NOMO-1 treated with dmso at 0.1 percent for 144 hours (cell line): ENCODE results near the gene CDH13.
A peak's percentile ranks its signal among the peaks of the same experiment; 100 is the strongest.

Experiments
- DNase-seq: peaks from one replicate; lab custom pipeline; 2025; ENCODE audit not compliant: unreplicated experiment; lab: John Stamatoyannopoulos, UW

The CDH13 gene

GRCh38 chr16:83689385-83689831, 1062.6 kb downstream of the CDH13 start:
- peak; percentile 43 for DNase-seq

DNA sequence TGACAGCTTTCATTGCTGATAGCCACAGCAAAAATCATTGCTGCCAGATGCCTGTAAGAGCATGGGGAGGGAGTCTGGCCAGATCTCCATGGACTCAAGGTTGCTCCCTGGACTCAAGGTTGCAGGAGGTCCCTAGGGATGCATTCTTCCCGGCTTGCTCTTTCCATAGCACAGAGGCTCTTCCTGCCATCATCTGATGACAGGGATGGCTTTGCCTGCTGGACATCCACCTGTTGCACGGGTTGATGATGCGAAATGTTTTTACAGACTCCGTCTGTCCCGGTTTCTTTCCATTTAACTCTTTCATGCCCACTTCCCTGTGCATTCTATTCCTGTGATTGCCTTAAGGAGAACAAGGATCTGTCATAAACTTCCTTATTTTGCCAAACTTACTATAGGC, 1065.5 kb downstream of the CDH13 start:
- no peak for DNase-seq

DNA sequence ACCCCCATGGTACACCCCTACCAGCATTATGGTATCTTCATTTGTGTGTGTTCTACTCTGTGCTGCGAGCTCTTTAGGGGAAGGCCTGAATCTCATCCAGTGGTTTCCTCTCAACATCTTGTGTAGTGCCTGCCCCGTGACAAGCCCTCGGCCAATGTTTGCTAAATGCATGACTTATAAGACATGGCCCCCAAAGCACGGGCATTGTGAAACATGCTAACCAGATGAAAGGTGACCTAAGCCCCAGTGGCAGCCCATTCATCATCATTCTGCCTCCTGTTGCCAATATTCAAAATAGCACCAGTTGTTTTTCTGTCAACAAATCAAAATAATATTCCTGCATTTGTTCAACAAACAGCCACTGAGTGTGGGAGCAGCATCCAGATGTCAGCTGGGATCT, 1072.2 kb downstream of the CDH13 start:
- no peak for DNase-seq

GRCh38 chr16:83699817-83700216, 1073.0 kb downstream of the CDH13 start:
- no peak for DNase-seq

GRCh38 chr16:83700918-83701317, 1074.1 kb downstream of the CDH13 start:
- DNase-seq, result no peak

- DNase-seq, result peak; percentile 15
Observed at GRCh38 chr16:83701494-83701893, 1074.7 kb downstream of the CDH13 start.

- DNase-seq, result no peak
Observed at GRCh38 chr16:83704656-83705055, 1077.9 kb downstream of the CDH13 start.

- no peak for DNase-seq
Observed at GRCh38 chr16:83705856-83706255, 1079.1 kb downstream of the CDH13 start.

DNA sequence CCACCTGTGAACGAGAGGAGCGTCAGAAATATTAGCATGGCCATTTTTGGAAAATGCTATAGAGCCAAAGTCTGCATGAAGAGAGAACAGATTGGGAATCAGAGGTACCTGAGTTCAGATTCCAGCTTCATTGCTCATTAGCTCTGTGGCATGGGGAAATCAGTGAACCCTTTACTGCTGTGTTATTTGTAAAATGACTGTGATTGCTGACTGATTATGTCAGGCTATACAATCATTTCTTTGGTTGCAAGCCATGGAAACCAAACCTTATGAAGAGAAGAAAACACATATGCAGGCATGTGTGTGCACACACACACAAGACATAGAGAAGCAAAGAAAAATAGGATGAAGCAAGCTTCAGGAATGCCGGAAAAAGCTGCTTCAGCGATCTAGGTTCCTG, 1079.6 kb downstream of the CDH13 start:
- no peak for DNase-seq

- no peak for DNase-seq
Observed at GRCh38 chr16:83711069-83711468, 1084.3 kb downstream of the CDH13 start.

DNA sequence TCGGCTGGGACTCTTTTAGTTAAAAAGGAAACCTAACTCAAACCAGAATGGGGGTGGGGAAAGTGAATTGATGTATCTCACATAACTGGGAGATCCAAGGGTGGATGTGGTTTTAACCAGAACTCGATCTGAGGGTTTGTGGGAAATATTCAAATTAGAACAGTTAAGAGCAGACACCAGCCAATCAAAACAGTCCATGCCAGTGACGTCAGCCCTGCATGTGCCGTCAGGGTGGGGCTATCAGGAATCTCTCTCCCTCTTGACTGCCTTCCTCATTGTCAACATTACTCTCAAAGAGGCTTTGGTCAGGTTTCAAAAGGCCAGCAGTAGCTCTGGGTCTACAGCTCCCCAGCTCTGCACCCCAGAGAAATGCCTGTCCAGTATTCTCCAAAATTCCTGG, 1086.8 kb downstream of the CDH13 start:
- DNase-seq, result no peak

GRCh38 chr16:83714286-83714685, 1087.5 kb downstream of the CDH13 start:
- no peak for DNase-seq

- DNase-seq, result no peak
Observed at GRCh38 chr16:83715217-83715920, 1088.6 kb downstream of the CDH13 start.

DNA sequence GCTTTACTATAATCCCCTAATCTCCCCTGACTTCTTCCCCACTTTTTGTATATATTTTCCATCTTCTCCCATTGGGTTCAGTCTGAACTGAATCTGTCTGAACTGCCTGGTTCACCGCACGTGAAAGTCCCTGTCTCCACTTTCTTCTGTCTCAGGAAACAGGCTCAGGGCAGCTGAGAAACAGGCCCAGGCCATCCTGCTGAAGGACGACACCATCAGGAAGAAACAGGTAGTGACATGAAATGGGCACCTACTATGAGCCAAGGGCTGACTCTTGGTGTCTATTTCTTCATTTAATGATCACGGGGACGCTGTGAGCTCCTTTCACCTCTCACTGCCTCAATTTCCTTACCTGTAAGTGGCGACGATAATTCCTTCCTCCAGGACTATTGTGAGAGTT, 1090.5 kb downstream of the CDH13 start:
- no peak for DNase-seq

- DNase-seq, result no peak
Observed at GRCh38 chr16:83717814-83718213, 1091.0 kb downstream of the CDH13 start.

- DNase-seq, result no peak
Observed at GRCh38 chr16:83720213-83720612, 1093.4 kb downstream of the CDH13 start.

DNA sequence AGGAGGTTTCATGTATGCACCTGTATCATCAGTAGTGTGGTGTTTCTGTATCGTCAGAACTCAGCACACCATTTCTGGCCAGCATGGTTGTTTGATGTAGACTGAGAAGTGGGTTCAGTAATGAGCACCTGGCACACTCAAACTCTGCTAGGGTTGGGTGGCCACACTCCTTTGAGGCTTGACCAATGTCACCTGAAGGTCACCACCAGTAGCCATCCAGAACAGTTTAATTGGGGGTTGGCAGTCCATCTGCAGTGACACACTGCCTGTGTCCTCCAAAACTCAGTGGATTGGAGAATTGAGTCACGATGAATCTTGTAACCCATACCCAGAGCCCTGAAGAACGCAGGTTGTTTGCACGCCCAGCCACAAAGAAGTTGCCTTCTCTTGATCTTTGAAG, 1094.2 kb downstream of the CDH13 start:
- no peak for DNase-seq

- no peak for DNase-seq
Observed at GRCh38 chr16:83721676-83722075, 1094.9 kb downstream of the CDH13 start.

GRCh38 chr16:83722456-83723183, 1095.9 kb downstream of the CDH13 start:
- DNase-seq, result no peak

- no peak for DNase-seq
Observed at GRCh38 chr16:83723244-83723643, 1096.5 kb downstream of the CDH13 start.

DNA sequence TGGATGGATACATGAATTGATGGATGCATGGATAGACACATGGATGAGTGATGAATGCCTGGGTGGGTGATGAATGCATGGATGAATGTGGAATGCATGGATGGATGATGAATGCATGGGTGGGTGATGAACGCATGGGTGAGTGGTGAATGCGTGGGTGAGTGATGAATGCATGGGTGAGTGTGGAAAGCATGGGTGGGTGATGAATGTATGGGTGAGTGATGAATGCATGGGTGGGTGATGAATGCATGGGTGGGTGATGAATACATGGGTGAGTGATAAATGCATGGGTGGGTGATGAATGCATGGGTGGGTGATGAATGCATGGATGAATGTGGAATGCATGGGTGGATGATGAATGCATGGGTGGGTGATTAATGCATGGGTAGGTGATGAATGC, 1097.1 kb downstream of the CDH13 start:
- no peak for DNase-seq

- no peak for DNase-seq
Observed at GRCh38 chr16:83724585-83724984, 1097.8 kb downstream of the CDH13 start.

DNA sequence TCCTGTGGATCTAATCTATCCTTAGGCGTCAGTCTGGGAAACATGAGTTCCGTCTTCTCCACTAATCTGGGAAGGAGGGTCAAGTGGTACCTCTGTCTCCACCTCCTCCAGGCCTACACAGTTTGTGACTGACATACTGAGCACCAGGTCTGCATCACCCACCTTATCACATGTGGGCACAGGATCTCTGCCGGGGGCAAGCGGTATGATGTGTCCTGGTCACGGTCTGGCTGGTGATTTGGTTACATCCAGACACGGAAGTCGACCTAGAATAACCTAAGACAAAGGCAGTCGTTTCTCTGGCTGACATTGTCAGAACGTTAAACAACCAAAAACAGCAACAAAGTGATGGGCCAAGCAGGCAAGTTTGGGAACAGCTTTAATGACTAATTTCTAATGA, 1098.5 kb downstream of the CDH13 start:
- DNase-seq, result no peak
